A673 (cell line): ENCODE data around the gene EPHB2.

Experiments
- CTCF ChIP-seq: fragments of 300-800, 200-600 bp; sonication (generic); conservative IDR thresholded peaks from 2 replicates; pipeline ENCODE4 v1.5.1; 2017; ENCODE audit warnings: low read depth, mild to moderate bottlenecking, antibody characterized with exemption, low read length, moderate library complexity, mixed read lengths
- EZH2 ChIP-seq: fragments of 200-600 bp; sonication (generic); IDR thresholded peaks from 2 replicates; pipeline ENCODE4 v1.6.1; 2017; ENCODE audit warnings: borderline replicate concordance, low read depth, mild to moderate bottlenecking, mixed read lengths, antibody characterized with exemption, low read length; ENCODE audit not compliant: poor library complexity, severe bottlenecking

GRCh38 chr1:22709227-22709626 is 1.4 kb upstream of the EPHB2 start:
- peak; percentile 47 for TF ChIP-seq CTCF
- no peak for TF ChIP-seq EZH2
